Ishikawa (cell line): ENCODE results near the gene SMIM17.
A peak's percentile ranks its signal among the peaks of the same experiment; 100 is the strongest.

ENCODE experiments used
- CEBPB ChIP-seq: IDR thresholded peaks from 2 replicates; pipeline ENCODE4 v1.6.1; 2012
- CREB1 ChIP-seq: IDR thresholded peaks from 2 replicates; pipeline ENCODE4 v1.6.1; 2012; ENCODE audit warnings: low read depth
- EGR1 ChIP-seq: IDR thresholded peaks from 2 replicates; pipeline ENCODE4 v1.6.1; 2012
- EP300 ChIP-seq: IDR thresholded peaks from 2 replicates; pipeline ENCODE4 v1.6.1; 2012; ENCODE audit warnings: borderline replicate concordance
- FOXM1 ChIP-seq: IDR thresholded peaks from 2 replicates; pipeline ENCODE4 v1.6.1; 2012; ENCODE audit warnings: low read depth, borderline replicate concordance
- MAX ChIP-seq: IDR thresholded peaks from 2 replicates; pipeline ENCODE4 v1.6.1; 2012
- NFIC ChIP-seq: IDR thresholded peaks from 2 replicates; pipeline ENCODE4 v1.6.1; 2012
- RAD21 ChIP-seq: IDR thresholded peaks from 2 replicates; pipeline ENCODE4 v1.6.1; 2012; ENCODE audit warnings: low read depth
- REST ChIP-seq: IDR thresholded peaks from 2 replicates; pipeline ENCODE4 v1.6.1; 2012; ENCODE audit warnings: low read depth, mild to moderate bottlenecking
- TAF1 ChIP-seq: IDR thresholded peaks from 2 replicates; pipeline ENCODE4 v1.6.1; 2012; ENCODE audit warnings: low read depth, mild to moderate bottlenecking
- TCF12 ChIP-seq: IDR thresholded peaks from 2 replicates; pipeline ENCODE4 v1.6.1; 2012; ENCODE audit warnings: low read depth
- TEAD4 ChIP-seq: IDR thresholded peaks from 2 replicates; pipeline ENCODE4 v1.6.1; 2012
- USF1 ChIP-seq: IDR thresholded peaks from 2 replicates; pipeline ENCODE4 v1.6.1; 2012
- YY1 ChIP-seq: IDR thresholded peaks from 2 replicates; pipeline ENCODE4 v1.6.1; 2012; ENCODE audit warnings: low read depth
- ZBTB7A ChIP-seq: IDR thresholded peaks from 2 replicates; pipeline ENCODE4 v1.6.1; 2012; ENCODE audit warnings: low read depth

SMIM17 gene

GRCh38 chr19:56625708-56626107, 17.3 kb upstream of the SMIM17 start:
- TF ChIP-seq TAF1 (no peak), CREB1 (no peak), REST (no peak), YY1 (no peak), CEBPB (no peak), ZBTB7A (no peak), FOXM1 (no peak), TEAD4 (no peak), NFIC (no peak), RAD21 (no peak), EGR1 (no peak), EP300 (no peak), TCF12 (no peak), USF1 (no peak), MAX (no peak)

- TF ChIP-seq RAD21: no peak
- no peak for TF ChIP-seq TCF12
Observed at GRCh38 chr19:56633021-56633420, 9.9 kb upstream of the SMIM17 start.

- TF ChIP-seq TAF1: no peak
- peak; percentile 66 for TF ChIP-seq USF1
- TF ChIP-seq TEAD4: peak; percentile 58
- no peak for TF ChIP-seq CEBPB
- no peak for TF ChIP-seq EGR1
- no peak for TF ChIP-seq NFIC
- TF ChIP-seq RAD21: peak; percentile 23; the same call in 1 of the 2 replicates
- TF ChIP-seq MAX: peak; percentile 91
- peak; percentile 99 for TF ChIP-seq REST
- TF ChIP-seq ZBTB7A: no peak
- no peak for TF ChIP-seq EP300
- no peak for TF ChIP-seq FOXM1
- 0 out of 2 replicates have a peak, but pooled peaks have one; percentile 24 for TF ChIP-seq YY1
- TF ChIP-seq TCF12: peak; percentile 38; the same call in 1 of the 2 replicates
- no peak for TF ChIP-seq CREB1
Observed at GRCh38 chr19:56637976-56638555, 4.9 kb upstream of the SMIM17 start.

- TF ChIP-seq REST (peak; percentile 88), NFIC (no peak)
Observed at GRCh38 chr19:56639217-56639616, 3.7 kb upstream of the SMIM17 start.

- TF ChIP-seq ZBTB7A: no peak
- TF ChIP-seq NFIC: no peak
- TF ChIP-seq FOXM1: no peak
- TF ChIP-seq CEBPB: no peak
- TF ChIP-seq EP300: no peak
- no peak for TF ChIP-seq TEAD4
- no peak for TF ChIP-seq RAD21
- TF ChIP-seq USF1: no peak
- TF ChIP-seq TAF1: no peak
- no peak for TF ChIP-seq YY1
- no peak for TF ChIP-seq TCF12
- TF ChIP-seq MAX: no peak
- TF ChIP-seq EGR1: no peak
- no peak for TF ChIP-seq REST
- no peak for TF ChIP-seq CREB1
Observed at GRCh38 chr19:56643460-56643955, 549 bp downstream of the SMIM17 start.
